Left lung (tissue), 10 donors: ENCODE results near the gene KHDC4. TPM values are rescaled to one million over a fixed set of nuclear protein-coding genes. Genes with fewer than 3 reads are reported as not detected.

ENCODE experiments used
- ATAC-seq: fragments of 200-7000 bp; cut with Tn5 transposase; one replicate; pipeline ENCODE4 v1.9.1; 2020; ENCODE audit warnings: moderate library complexity
- DNase-seq, 4 donors: peaks; one replicate each; pipeline ENCODE4 v3.0.0-alpha.2; 2013 to 2020
- H3K27ac ChIP-seq, 2 donors: fragments of 200-600 bp; sonication (generic) in 1 of 2; one replicate each; pipeline versions ENCODE4 v1.5.0 to v1.8.0; 2020 to 2021
- H3K27me3 ChIP-seq, 2 donors: fragments of 200-600 bp; sonication (generic) in 1 of 2; one replicate each; pipeline versions ENCODE4 v1.5.0 to v1.8.0; 2020 to 2021
- H3K36me3 ChIP-seq, 2 donors: fragments of 200-600 bp; sonication (generic) in 1 of 2; one replicate each; pipeline versions ENCODE4 v1.5.0 to v1.8.0; 2020 to 2021
- H3K4me1 ChIP-seq, 2 donors: fragments of 200-600 bp; one replicate each; pipeline ENCODE4 v1.8.0; 2021
- H3K4me3 ChIP-seq, 2 donors: fragments of 200-600 bp; sonication (generic) in 1 of 2; one replicate each; pipeline versions ENCODE4 v1.5.0 to v1.8.0; 2020 to 2021; ENCODE audit warnings: mild to moderate bottlenecking in 1 of 2
- H3K9me3 ChIP-seq, 2 donors: fragments of 200-600 bp; sonication (generic) in 1 of 2; one replicate each; pipeline versions ENCODE4 v1.5.0 to v1.8.0; 2020 to 2021
- CTCF ChIP-seq, 2 donors: fragments of 200-600 bp; sonication (generic) in 1 of 2; IDR thresholded peaks; one replicate each; pipeline versions ENCODE4 v1.5.0 to v1.8.0; 2021; ENCODE audit warnings: antibody characterized with exemption in 2 of 2
- intact Hi-C, 2 donors: fragments of 100-400 bp; cut with DNase I; formaldehyde crosslinking; loops; one replicate each; pipeline versions ENCODE4 v1.11.2 to v1.14.2; 2022
- microRNA-seq, 2 donors: library from miRNA; unstranded; fragments of <30 nt; microRNA quantifications; one replicate each; pipeline ENCODE4, GENCODE V29; 2019
- polyA plus RNA-seq, 6 donors: library from polyadenylated mRNA; unstranded; fragments of 120-200 nt; gene quantifications; one replicate each; pipeline ENCODE4 v1.2.1, GENCODE V29; 2013; ENCODE audit not compliant: insufficient read length in 6 of 6
- total RNA-seq, 2 donors: library from RNA; stranded (reverse); fragmentation: NEBNext Ultra II Directional; extraction: Animal tissue kit (Norgen Biotek cat#: 25700); gene quantifications; one replicate each; pipeline ENCODE4 v1.2.1, GENCODE V29; 2021
- donor health status: DM: no; HTN: yes; CAD: no.
- donor health status: DM: no; HTN: no; CAD: no.

KHDC4 gene
- total and polyA plus RNA-seq, 8 donors, result 38.2 to 86.8 (median 72.6) TPM

- DNase-seq, result peak in 2 of 4 donors; percentile 40
- H3K36me3 ChIP-seq, result no peaks in the 10 kb centered on the region
- intact Hi-C loops, result no loop called here
- H3K27ac ChIP-seq, result no peak overlapping the region
- H3K27me3 ChIP-seq, result no peaks in the 10 kb centered on the region
- ATAC-seq, result peak; percentile 75
- no peaks in the 10 kb centered on the region for H3K9me3 ChIP-seq
- H3K4me1 ChIP-seq, result no peaks in the 10 kb centered on the region
- TF ChIP-seq CTCF (IDR thresholded peaks at IDR 0.05), result no peak
- no peak overlapping the region for H3K4me3 ChIP-seq
Observed at GRCh38 chr1:155873860-155874259, 60.4 kb downstream of the KHDC4 start.

- Histone ChIP-seq H3K4me1 (no peaks in the 10 kb centered on the region), H3K36me3 (no peaks in the 10 kb centered on the region), H3K4me3 (no peak overlapping the region), H3K27ac (no peak overlapping the region), H3K27me3 (no peaks in the 10 kb centered on the region), H3K9me3 (no peaks in the 10 kb centered on the region)
- ATAC-seq (no peak), DNase-seq (no peak)
- no peak for TF ChIP-seq CTCF (IDR thresholded peaks at IDR 0.05)
- intact Hi-C loops, result no loop called here
Observed at GRCh38 chr1:155872527-155872926, 61.7 kb downstream of the KHDC4 start.

- H3K27ac ChIP-seq, result no peak overlapping the region
- H3K36me3 ChIP-seq, result no peaks in the 10 kb centered on the region
- ATAC-seq (no peak), DNase-seq (peak in 2 of 4 donors; percentile 23 to 52)
- intact Hi-C loops, result no loop called here
- H3K27me3 ChIP-seq, result no peaks in the 10 kb centered on the region
- no peaks in the 10 kb centered on the region for H3K4me1 ChIP-seq
- H3K9me3 ChIP-seq, result no peaks in the 10 kb centered on the region
- no peak overlapping the region for H3K4me3 ChIP-seq
- TF ChIP-seq CTCF (IDR thresholded peaks at IDR 0.05), result no peak
Observed at GRCh38 chr1:155871390-155871789, 62.8 kb downstream of the KHDC4 start.

GRCh38 chr1:155867766-155868165 lies 66.4 kb downstream of the KHDC4 start:
- no peaks in the 10 kb centered on the region for H3K36me3 ChIP-seq
- TF ChIP-seq CTCF (IDR thresholded peaks at IDR 0.05), result no peak
- intact Hi-C loops, result no loop called here
- no peak overlapping the region for H3K4me3 ChIP-seq
- H3K27ac ChIP-seq, result no peak overlapping the region
- H3K4me1 ChIP-seq, result no peaks in the 10 kb centered on the region
- DNase-seq (no peak), ATAC-seq (no peak)
- H3K9me3 ChIP-seq, result no peaks in the 10 kb centered on the region
- no peaks in the 10 kb centered on the region for H3K27me3 ChIP-seq

GRCh38 chr1:155864393-155864792 lies 69.8 kb downstream of the KHDC4 start:
- TF ChIP-seq CTCF (IDR thresholded peaks at IDR 0.05), result no peak
- intact Hi-C loops, result no loop called here
- DNase-seq (no peak), ATAC-seq (no peak)
- no peak overlapping the region for H3K27ac ChIP-seq
- no peak overlapping the region for H3K4me3 ChIP-seq
- no peaks in the 10 kb centered on the region for H3K36me3 ChIP-seq
- H3K4me1 ChIP-seq, result peaks cover 0 to 17% of the 10 kb centered on the region in 2 donors
- no peaks in the 10 kb centered on the region for H3K9me3 ChIP-seq
- peaks cover 0 to 5% of the 10 kb centered on the region in 2 donors for H3K27me3 ChIP-seq

Small RNAs within 50 kb of the gene (microRNA-seq; reads per million reads assigned to microRNA genes)
- 0 to 0.55 reads per million in 2 donors for gene MIR6738

Other genes starting within 250 kb of the KHDC4 start
- 10 to 100 TPM; 43.7 to 65.1 TPM for gene YY1AP1, start 245.6 kb downstream of the KHDC4 start, total RNA-seq
- 10 to 100 TPM; 77.6 to 89.8 (median 81.3) TPM for gene YY1AP1, start 245.6 kb downstream of the KHDC4 start, polyA plus RNA-seq
- gene DAP3, start 245.3 kb downstream of the KHDC4 start, total RNA-seq, result 100 to 1,000 TPM in 1 of 2 donors, 10 to 100 TPM in 1; 71.7 to 102 TPM
- 100 to 1,000 TPM; 118 to 141 (median 126) TPM for gene DAP3, start 245.3 kb downstream of the KHDC4 start, polyA plus RNA-seq
- 10 to 100 TPM; 41.8 to 53.1 TPM for gene GON4L, start 77.2 kb downstream of the KHDC4 start, total RNA-seq
- 10 to 100 TPM; 55.1 to 74.4 (median 66.1) TPM for gene GON4L, start 77.2 kb downstream of the KHDC4 start, polyA plus RNA-seq
- gene SYT11, start 74.8 kb downstream of the KHDC4 start, total RNA-seq, result 10 to 100 TPM; 11.4 to 12.0 TPM
- 10 to 100 TPM; 10.7 to 13.8 (median 12.8) TPM for gene SYT11, start 74.8 kb downstream of the KHDC4 start, polyA plus RNA-seq
- 10 to 100 TPM; 40.8 to 55.3 TPM for gene RIT1, start 23.1 kb downstream of the KHDC4 start, total RNA-seq
- gene RIT1, start 23.1 kb downstream of the KHDC4 start, polyA plus RNA-seq, result 10 to 100 TPM; 45.2 to 55.9 (median 49.1) TPM
- not detected for gene RXFP4, start 7.2 kb upstream of the KHDC4 start, total RNA-seq
- gene RXFP4, start 7.2 kb upstream of the KHDC4 start, polyA plus RNA-seq, result under 1 TPM in 5 of 6 donors, not detected in 1; 0.10 to 0.82 (median 0.17) TPM
- 100 to 1,000 TPM; 158 to 290 TPM for gene ARHGEF2, start 44.1 kb upstream of the KHDC4 start, total RNA-seq
- gene ARHGEF2, start 44.1 kb upstream of the KHDC4 start, polyA plus RNA-seq, result 100 to 1,000 TPM; 171 to 257 (median 218) TPM
- 100 to 1,000 TPM; 284 to 296 TPM for gene SSR2, start 86.5 kb upstream of the KHDC4 start, total RNA-seq
- 100 to 1,000 TPM; 489 to 529 (median 519) TPM for gene SSR2, start 86.5 kb upstream of the KHDC4 start, polyA plus RNA-seq
- gene UBQLN4, start 119.4 kb upstream of the KHDC4 start, total RNA-seq, result 10 to 100 TPM; 28.7 to 35.9 TPM
- 10 to 100 TPM; 60.8 to 71.8 (median 62.5) TPM for gene UBQLN4, start 119.4 kb upstream of the KHDC4 start, polyA plus RNA-seq
- 10 to 100 TPM; 65.4 to 71.0 TPM for gene LAMTOR2, start 120.4 kb upstream of the KHDC4 start, total RNA-seq
- gene LAMTOR2, start 120.4 kb upstream of the KHDC4 start, polyA plus RNA-seq, result 10 to 100 TPM; 39.0 to 49.7 (median 47.4) TPM
- 100 to 1,000 TPM in 1 of 2 donors, 10 to 100 TPM in 1; 59.4 to 148 TPM for gene RAB25, start 126.7 kb upstream of the KHDC4 start, total RNA-seq
- 10 to 100 TPM; 57.6 to 69.8 (median 66.4) TPM for gene RAB25, start 126.7 kb upstream of the KHDC4 start, polyA plus RNA-seq
- 1 to 10 TPM in 1 of 2 donors, under 1 TPM in 1; 0.86 to 3.6 TPM for gene MEX3A, start 148.1 kb upstream of the KHDC4 start, total RNA-seq
- gene MEX3A, start 148.1 kb upstream of the KHDC4 start, polyA plus RNA-seq, result 10 to 100 TPM; 43.2 to 59.0 (median 51.2) TPM
- 100 to 1,000 TPM; 425 to 437 TPM for gene LMNA, start 180.3 kb upstream of the KHDC4 start, total RNA-seq
- 100 to 1,000 TPM in 3 of 6 donors, 10 to 100 TPM in 3; 73.5 to 120 (median 96.6) TPM for gene LMNA, start 180.3 kb upstream of the KHDC4 start, polyA plus RNA-seq
- gene SEMA4A, start 219.2 kb upstream of the KHDC4 start, total RNA-seq, result 10 to 100 TPM; 25.4 to 41.3 TPM
- 10 to 100 TPM; 18.3 to 27.0 (median 24.6) TPM for gene SEMA4A, start 219.2 kb upstream of the KHDC4 start, polyA plus RNA-seq